IPS-15b (cell line): ENCODE data around the gene GNG7.
"Not testable (repeated sequence)": the region's sequence is repeated elsewhere in the genome, so short reads cannot be mapped to it uniquely, and the experiment has no call there.

ENCODE experiments used
- H3K27me3 ChIP-seq: one replicate; pipeline ENCODE4 v1.6.1; 2013; ENCODE audit warnings: low read length; ENCODE audit not compliant: control insufficient read depth, insufficient read depth
- H3K36me3 ChIP-seq: one replicate; pipeline ENCODE4 v1.6.1; 2013; ENCODE audit warnings: low read length; ENCODE audit not compliant: control insufficient read depth, insufficient read depth
- H3K4me1 ChIP-seq: one replicate; pipeline ENCODE4 v1.6.1; 2013; ENCODE audit warnings: mild to moderate bottlenecking, low read length; ENCODE audit not compliant: control insufficient read depth, insufficient read depth
- H3K4me3 ChIP-seq: one replicate; pipeline ENCODE4 v1.5.1; 2013; ENCODE audit warnings: low read depth, low read length
- H3K9ac ChIP-seq: one replicate; pipeline ENCODE4 v1.6.1; 2013; ENCODE audit warnings: low read depth, mild to moderate bottlenecking, low read length
- H3K9me3 ChIP-seq: one replicate; pipeline ENCODE4 v1.6.1; 2013; ENCODE audit warnings: mild to moderate bottlenecking, low read length; ENCODE audit not compliant: control insufficient read depth, insufficient read depth

GNG7 gene

GRCh38 chr19:2543463-2544442 lies 158.7 kb downstream of the GNG7 start:
- peaks cover 9% of the 10 kb centered on the region for H3K4me1 ChIP-seq
- no peak overlapping the region for H3K4me3 ChIP-seq
- H3K9ac ChIP-seq = peak overlapping the region; percentile 24
- H3K9me3 ChIP-seq = no peaks in the 10 kb centered on the region
- H3K36me3 ChIP-seq = no peaks in the 10 kb centered on the region
- no peaks in the 10 kb centered on the region for H3K27me3 ChIP-seq

GRCh38 chr19:2543072-2543462 lies 159.4 kb downstream of the GNG7 start:
- not testable (repeated sequence) for H3K9me3 ChIP-seq, H3K4me1 ChIP-seq, H3K27me3 ChIP-seq, H3K4me3 ChIP-seq, H3K36me3 ChIP-seq
- peak overlapping the region; percentile 24 for H3K9ac ChIP-seq

GRCh38 chr19:2542341-2543069 lies 160.0 kb downstream of the GNG7 start:
- H3K4me3 ChIP-seq = no peak overlapping the region
- no peaks in the 10 kb centered on the region for H3K27me3 ChIP-seq
- H3K4me1 ChIP-seq = peaks cover 9% of the 10 kb centered on the region
- H3K9ac ChIP-seq = no peak overlapping the region
- no peaks in the 10 kb centered on the region for H3K36me3 ChIP-seq
- no peaks in the 10 kb centered on the region for H3K9me3 ChIP-seq

- Histone ChIP-seq H3K4me1 (peaks cover 9% of the 10 kb centered on the region), H3K9me3 (no peaks in the 10 kb centered on the region), H3K4me3 (no peak overlapping the region), H3K27me3 (no peaks in the 10 kb centered on the region), H3K36me3 (no peaks in the 10 kb centered on the region), H3K9ac (no peak overlapping the region)
Measured at GRCh38 chr19:2540646-2541454, 161.6 kb downstream of the GNG7 start.

- H3K4me3 ChIP-seq = no peak overlapping the region
- H3K36me3 ChIP-seq = no peaks in the 10 kb centered on the region
- H3K9me3 ChIP-seq = no peaks in the 10 kb centered on the region
- H3K27me3 ChIP-seq = no peaks in the 10 kb centered on the region
- peaks cover 9% of the 10 kb centered on the region for H3K4me1 ChIP-seq
- H3K9ac ChIP-seq = no peak overlapping the region
Measured at GRCh38 chr19:2540251-2540645, 162.2 kb downstream of the GNG7 start.

- Histone ChIP-seq H3K9me3 (no peaks in the 10 kb centered on the region), H3K4me1 (peaks cover 3% of the 10 kb centered on the region), H3K9ac (no peak overlapping the region), H3K4me3 (no peak overlapping the region), H3K36me3 (no peaks in the 10 kb centered on the region), H3K27me3 (no peaks in the 10 kb centered on the region)
Measured at GRCh38 chr19:2538096-2538757, 164.3 kb downstream of the GNG7 start.

GRCh38 chr19:2537584-2537983 lies 164.9 kb downstream of the GNG7 start:
- H3K4me1 ChIP-seq, H3K9me3 ChIP-seq, H3K4me3 ChIP-seq, H3K9ac ChIP-seq, H3K36me3 ChIP-seq, H3K27me3 ChIP-seq: not testable (repeated sequence)

- Histone ChIP-seq H3K4me3 (no peak overlapping the region), H3K4me1 (peaks cover 2% of the 10 kb centered on the region), H3K9ac (no peak overlapping the region), H3K36me3 (no peaks in the 10 kb centered on the region), H3K9me3 (no peaks in the 10 kb centered on the region), H3K27me3 (no peaks in the 10 kb centered on the region)
Measured at GRCh38 chr19:2536461-2536860, 166.0 kb downstream of the GNG7 start.

- Histone ChIP-seq H3K9me3 (no peaks in the 10 kb centered on the region), H3K9ac (no peak overlapping the region), H3K4me1 (peaks cover 2% of the 10 kb centered on the region), H3K36me3 (no peaks in the 10 kb centered on the region), H3K27me3 (no peaks in the 10 kb centered on the region), H3K4me3 (no peak overlapping the region)
Measured at GRCh38 chr19:2534423-2535013, 168.0 kb downstream of the GNG7 start.

GRCh38 chr19:2533686-2534422 lies 168.6 kb downstream of the GNG7 start:
- Histone ChIP-seq H3K4me3 (no peak overlapping the region), H3K9me3 (no peaks in the 10 kb centered on the region), H3K27me3 (no peaks in the 10 kb centered on the region), H3K9ac (no peak overlapping the region), H3K36me3 (no peaks in the 10 kb centered on the region), H3K4me1 (peaks cover 2% of the 10 kb centered on the region)
